NCI-H1694 (cell line): ENCODE data around the gene UQCRQ.
"Not testable (repeated sequence)": the region's sequence is repeated elsewhere in the genome, so short reads cannot be mapped to it uniquely, and the experiment has no call there.

ENCODE experiments used
- DNase-seq: peaks from one replicate; lab custom pipeline; 2025; lab: John Stamatoyannopoulos, UW

UQCRQ gene

DNA sequence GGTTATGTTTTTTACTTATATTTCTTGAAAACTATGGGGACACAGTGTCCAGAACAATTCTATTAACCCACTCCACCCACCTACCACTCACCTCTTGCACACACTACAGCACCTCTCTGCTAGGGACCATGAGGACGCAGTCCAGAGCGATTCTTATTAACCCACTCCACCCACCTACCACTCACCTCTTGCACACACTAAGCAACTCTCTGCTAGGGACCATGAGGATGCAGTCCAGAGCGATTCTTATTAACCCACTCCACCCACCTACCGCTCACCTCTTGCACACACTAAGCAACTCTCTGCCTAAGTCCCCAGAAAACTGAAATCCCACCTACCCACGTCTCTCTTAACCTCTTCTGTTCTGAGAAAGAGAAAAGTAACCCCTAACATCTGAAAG lies 33.8 kb upstream of the UQCRQ start:
- no peak for DNase-seq

DNA sequence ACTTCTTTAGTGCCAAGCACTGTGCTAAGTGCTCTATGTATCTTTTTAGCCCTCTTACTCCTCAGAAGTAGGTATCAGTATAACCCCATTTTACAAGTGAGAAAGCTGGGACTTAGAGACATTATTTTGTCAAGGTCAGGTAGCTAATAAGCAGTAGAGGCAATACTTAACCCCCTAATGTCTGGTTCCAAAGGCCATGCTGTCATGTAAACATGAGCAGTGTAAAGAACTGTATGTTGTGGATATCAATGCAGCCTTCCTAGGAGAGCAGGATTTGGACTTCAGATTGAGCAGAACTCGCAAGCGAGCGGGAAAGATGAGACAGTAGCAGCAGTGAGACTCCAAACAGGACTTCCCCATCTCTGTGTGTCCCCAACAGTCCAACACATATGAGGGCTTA lies 32.4 kb upstream of the UQCRQ start:
- no peak for DNase-seq

DNA sequence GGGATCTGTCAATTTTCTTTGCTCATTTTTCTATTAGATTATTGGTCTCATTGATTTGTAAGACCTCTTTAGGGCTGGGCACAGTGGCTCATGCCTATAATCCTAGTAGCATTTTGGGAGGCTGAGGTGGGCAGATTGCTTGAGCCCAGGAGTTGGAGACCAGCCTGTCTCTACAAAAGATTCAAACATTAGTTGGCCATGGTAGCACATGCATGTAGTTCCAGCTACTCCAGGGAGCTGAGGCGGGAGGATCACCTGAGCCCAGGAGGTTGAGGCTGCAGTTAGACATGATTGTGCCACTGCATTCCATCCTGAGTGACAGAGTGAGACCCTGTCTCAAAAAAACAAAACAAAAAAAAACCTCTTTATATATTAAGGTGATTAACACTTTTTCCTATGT lies 29.6 kb upstream of the UQCRQ start:
- no peak for DNase-seq

DNA sequence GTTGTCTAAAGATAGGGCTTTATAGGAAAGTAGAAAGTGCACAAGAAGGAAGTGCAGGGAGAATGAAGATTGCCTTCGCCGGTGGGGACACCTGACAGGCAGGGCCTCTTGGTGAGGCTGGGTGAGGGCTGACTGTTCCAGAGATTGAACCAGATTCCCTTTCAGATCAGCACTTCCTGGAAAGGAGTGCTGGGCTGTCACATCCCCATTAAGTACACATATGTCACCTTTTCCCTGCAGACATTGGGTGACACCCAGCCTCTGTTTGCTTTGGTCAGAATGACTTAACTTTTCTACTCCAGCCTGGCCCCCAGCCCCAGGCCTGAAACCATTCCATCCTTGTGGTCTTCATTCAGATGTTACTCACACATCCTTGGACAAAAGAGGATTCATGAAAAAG lies 28.6 kb upstream of the UQCRQ start:
- no peak for DNase-seq

DNA sequence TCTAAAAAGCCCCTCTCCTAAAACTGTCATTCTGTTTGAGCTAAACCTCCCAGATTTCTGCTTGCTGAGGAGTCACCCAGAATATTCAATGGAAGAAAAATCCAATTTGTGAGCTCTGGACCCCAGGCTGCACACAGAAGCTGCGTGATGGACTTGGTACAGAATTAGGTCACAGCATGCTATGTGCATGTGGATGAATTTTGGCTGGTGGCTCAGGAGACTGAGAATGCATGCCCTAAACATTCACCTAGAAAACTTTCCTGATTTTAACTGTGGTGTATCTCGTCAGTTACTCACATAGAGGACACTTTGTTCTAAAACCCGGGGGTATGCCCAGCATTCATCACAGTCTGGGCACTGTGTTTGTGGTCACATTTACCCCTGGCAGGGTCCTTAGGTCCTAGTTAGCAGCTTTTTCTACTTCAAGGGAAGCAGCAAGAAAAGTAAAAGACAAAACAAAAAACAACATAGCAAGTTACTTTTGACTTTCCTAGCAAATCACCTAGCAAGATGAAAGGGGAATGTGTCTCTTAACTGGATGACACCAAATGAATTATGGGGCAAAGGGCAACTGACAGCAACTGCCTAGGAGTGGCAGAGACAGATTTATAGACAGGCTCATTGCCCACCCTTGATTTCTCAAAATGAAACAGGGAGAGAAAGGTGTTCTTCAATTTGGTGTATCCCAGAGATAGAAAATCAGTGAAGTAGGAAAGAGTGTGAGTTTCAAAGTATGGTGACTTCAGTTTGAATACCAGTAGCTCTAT lies 27.7 kb upstream of the UQCRQ start:
- DNase-seq = no peak

DNA sequence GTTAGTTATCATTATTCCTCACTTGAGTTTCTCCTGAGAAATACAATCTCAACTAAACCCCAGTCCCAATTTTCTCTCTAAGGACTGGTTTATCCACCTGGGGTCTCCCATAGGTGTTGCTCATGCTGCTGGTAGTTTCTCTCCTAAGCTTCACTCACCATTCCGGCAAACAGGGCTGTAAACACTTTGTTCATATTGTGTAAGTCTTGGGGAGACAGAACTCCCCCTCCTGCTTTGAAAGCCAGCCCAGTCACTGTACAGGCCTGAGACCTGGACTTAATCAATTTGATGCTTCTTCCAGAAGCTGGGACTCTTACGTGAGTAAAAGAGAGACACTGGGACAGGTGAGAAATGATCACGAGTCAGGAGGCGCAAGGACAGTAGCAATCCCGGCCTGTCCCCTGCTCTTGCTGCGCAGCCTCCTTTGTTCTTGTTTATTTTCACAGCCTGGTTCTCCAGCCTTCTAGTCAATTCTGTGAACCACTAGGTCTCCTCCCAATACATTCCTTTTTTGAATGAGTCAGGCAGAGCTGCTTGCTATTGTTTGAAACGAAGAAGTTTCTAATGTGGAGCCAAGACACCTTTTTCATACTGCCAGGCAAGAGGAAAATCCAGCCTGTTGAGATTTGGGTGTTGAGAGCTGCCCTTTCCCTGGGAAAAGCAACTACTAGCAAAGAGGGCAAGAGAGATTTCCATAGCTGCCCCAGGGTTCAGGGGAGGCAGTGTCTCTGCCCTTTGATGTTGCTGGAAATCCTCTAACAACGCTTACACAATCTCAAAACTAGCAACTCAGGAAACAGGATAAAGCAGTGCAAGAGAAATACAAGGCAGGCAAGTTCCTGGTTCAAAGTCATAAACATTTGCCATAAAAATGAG lies 26.8 kb upstream of the UQCRQ start:
- DNase-seq = no peak

DNA sequence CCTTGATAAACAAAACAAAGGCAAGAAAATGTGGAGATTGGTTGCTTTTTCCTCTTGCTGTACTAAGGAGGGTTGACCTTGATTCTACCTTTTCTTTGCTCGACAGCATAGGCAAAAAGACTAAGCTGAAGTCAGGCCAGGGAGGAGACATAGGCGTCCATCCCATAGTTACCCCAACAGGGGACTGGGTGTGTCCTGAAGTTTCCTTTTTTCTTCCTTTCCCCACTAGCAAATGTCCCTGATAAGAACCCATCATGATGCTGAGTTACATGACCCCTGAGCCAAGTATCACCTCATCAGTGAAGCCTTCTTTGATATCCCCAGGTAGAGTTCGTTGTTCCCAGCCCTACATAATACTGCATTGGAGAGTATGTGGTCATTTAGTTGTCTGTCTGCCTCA lies 26.1 kb upstream of the UQCRQ start:
- DNase-seq = no peak

DNA sequence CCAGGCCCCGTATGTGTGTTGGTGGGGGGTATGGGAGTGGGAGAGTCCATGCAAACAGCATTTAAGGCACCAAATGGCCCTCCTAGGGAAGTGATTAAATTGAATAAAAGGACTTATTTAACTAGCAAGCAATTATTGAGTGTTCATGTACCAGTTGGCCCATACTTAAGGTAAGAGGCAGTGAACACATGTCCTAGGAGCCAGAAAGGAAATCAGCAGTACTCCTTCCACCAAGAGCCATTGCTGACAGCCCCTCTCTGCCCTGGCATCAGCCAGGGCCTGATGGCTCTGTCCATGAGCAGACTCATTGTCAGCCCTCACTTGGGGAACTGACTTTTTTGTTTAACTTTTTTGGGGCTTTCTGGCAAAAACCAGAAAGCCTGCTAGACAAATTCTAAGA lies 25.5 kb upstream of the UQCRQ start:
- no peak for DNase-seq

DNA sequence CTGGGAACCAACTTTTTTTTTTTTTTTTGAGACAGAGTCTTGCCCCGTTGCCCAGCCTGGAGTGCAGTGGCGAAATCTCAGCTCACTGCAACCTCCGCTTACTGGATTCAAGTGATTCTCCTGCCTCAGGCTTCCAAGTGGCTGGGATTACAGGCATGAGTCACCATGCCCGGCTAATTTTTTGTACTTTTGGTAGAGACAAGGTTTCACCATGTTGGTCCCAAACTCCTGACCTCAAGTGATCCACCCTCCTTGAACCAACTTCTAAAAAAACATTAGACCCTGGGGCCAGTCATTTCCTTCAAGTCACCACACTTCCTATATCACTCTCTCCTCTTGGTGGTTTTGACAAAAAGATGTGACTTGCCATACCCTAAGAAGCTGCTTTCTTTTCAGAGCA lies 25.1 kb upstream of the UQCRQ start:
- no peak for DNase-seq

DNA sequence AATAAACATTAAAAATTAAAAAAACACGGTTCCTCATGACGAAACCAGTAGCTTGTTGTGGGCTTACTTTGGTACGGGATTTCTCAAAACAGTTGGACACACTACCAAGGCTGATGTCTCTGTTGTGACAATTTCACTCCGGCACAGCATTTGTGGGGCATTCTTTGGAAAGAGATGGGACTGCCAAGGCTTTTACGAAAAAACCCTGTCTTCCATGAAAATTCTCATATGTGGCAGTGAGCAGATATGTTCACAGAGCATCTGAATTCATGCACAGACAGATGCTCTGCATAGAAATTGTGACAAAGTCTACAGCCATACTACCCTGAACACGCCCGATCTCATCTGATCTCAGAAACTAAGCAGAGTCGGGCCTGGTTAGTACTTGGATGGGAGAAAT lies 18.2 kb upstream of the UQCRQ start:
- no peak for DNase-seq

DNA sequence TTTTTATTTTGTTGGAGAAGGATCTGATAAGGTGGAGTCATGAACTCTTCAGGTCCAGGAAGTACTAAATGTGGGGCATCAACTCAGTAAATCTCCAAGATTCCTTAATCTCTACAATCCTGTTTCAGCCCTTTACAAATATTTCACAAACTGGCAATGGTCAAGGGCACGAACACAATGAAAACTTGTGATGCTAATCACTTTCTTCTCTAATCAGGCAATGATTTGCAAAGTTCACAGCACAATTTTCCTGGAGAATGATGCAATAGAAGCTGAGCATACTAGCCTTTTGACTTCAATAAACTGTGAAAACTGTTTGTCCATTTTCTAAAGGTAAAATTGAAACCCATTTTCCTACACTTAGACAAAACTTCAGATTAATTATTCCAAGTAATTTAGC lies 17.1 kb upstream of the UQCRQ start:
- DNase-seq = no peak

DNA sequence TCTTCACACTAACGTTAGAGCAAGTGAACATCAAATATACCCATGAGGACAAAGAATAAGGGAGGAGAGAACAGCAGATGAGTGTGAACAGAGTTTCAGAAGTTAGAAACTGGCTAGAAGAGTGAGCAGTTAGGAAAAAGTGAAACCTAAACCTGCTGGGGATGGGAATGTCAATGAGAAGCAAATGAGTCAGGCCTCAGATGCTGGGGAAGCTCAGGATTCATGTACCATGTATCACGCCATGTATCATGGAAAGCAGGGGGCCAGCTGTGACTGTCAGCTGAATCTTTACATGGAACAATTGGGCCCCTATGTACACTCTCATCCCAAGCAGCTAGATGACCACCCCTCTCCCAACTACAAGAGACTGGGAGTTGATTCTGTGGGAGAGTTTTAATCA lies 16.4 kb upstream of the UQCRQ start:
- no peak for DNase-seq

DNA sequence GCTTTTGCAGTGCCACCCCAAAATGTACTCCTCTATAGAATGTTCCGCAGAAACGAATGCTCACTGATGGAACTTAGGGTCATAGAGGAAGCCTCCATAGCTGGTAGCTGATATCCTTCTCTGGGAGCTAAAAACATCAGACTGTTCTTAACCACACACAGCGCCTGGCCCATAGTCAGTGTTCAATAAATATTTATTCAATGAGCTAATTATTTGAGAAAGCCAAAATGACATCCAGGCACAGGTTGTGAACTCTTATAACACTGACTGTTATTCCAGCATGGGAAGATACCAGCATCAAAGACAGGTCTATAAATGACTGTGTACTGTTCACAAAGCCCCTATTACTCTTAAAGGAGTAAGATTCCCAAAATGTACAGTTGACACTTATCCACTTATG lies 13.1 kb upstream of the UQCRQ start:
- no peak for DNase-seq

DNA sequence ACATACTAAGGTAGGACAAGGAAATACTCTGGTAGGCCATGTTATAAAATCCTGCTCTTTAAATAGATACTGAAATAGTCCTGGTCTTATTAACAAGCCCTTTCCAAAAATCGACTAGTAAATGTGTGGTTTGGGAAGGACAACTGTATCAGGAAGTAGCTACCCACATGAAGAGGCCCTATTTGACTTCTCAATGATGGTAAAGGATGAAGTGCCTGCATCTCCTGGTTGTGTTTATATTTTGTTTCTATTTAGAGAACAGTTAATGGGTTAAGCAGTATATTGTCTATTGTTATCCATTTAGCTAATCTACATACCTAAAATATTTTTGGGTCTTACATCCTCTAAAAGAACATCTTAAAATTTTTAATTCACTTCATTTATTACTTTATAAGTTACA lies 12.7 kb upstream of the UQCRQ start:
- DNase-seq = no peak

DNA sequence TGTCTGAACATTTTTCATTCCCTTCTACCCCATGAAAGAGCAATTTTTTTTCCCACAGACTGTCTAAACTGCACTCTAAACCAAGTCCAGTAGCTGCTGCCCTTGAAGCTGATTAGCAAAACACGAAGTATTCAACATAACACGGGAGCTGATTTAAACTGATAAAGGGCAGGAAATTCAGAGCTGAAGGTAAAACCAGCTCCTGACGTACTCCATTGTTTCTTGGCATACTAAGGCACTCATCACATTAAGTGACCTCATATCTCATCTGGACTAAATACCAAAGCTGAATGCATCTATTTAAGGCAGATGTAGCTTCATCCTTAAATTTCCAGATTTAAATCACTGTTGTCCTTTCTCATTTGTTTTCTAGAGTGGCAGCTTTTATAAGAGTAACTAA lies 12.1 kb upstream of the UQCRQ start:
- no peak for DNase-seq

DNA sequence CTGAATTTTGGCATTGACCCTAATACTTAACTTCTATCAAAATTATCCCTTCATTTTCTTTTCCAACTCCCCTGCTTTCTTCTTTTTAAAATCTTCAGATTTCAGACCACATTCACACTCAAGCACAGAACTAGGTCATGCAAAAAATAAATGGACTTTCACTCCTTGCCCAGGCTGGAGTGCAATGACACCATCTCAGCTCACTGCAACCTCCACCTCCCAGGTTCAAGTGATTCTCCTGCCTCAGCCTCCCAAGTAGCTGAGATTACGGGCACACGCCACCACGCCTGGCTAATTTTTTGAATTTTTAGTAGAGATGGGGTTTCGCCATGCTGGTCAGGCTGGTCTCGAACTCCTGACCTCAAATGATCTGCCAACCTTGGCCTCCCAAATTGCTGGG lies 11.4 kb upstream of the UQCRQ start:
- not testable (repeated sequence) for DNase-seq

DNA sequence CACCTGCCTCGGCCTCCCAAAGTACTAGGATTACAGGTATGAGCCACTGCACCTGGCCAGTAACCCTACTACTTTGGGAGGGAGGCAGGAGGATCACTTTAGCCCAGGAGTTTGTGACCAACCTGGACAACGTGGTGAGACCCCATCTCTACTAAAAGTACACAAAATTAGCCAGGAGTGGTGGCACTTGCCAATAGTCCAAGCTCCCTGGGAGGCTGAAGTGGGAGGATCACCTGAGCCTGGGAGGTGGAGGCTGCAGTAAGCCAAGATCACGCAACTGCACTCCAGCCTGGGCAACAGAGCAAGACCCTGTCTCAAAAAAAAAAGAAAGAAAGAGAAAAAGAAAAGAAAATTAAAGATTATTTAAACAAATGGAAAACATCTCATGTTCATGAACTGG lies 10.4 kb upstream of the UQCRQ start:
- DNase-seq = no peak

DNA sequence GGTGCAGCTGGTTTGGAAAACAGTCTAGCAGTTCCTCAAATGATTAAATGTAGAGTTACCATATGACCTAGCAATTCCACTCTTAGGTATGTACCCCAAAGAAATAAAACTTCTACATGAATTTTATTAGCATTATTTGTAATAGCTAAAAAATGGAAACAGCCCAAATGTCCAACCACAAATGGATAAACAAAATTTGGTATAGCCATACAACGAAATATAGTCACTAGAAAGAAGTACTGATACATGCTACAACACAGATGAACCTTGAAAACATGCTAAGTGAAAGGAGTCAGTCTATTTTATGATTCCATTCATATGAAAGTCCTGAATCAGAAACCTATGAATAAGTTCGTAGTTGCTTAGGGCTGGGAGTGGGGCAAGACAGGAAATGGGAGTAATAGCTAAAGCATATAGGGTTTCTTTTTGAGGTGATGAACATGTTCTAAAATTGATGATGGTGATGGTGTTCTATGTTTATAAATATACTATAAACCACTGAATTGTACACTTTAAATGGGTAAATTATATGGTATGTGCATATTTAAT lies 6.5 kb upstream of the UQCRQ start:
- DNase-seq = no peak

DNA sequence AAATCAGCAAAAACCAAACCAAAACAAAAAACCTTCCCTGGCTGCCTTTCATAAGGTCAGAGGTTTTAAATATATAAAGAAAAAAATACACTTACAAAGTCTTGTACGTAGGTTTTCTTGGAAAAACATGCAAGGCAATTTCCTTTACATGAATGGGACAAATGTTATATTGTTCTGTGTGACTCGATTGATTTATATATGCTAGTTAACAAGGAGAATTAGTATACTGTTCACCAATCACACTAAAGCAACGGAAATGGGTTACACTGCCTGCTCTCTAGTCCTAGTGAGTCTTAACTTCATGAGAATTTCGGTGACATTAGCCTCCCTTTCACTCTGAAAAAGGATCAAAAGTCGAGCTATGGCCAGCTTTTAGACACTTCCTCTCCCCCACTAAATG lies 5.7 kb upstream of the UQCRQ start:
- DNase-seq = no peak

DNA sequence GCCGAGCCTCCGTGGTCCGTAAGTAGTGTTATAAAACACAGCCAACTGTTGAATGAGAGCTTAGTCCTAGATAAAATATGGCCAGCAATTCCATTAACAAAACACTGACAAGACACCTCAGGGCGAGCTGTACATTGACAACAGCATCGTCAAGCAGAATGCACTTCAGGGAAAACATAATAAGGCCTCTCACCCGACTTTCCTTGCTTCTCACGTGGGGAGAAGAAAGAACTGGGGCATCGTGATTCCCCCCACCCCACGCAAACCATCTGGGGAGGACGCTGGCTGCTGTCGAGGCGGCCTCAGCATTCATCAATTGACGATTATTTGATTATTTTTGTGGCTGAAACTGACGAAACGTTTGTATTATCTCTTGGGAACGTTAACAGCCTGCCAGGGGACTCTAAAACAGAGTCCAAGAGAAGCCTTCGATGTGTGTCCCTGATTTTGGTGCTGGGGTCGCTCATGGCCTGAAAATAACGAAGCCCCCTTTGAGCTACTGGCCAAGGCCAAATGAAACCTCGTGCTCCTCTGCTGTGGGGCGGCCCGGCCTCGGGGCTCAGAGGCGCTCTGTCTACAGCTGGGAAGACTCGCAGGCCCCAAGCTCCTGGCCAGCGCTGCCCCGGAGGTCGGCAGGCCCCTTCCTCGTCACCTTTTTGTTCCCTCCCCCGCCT lies 637 bp upstream of the UQCRQ start:
- DNase-seq = no peak

DNA sequence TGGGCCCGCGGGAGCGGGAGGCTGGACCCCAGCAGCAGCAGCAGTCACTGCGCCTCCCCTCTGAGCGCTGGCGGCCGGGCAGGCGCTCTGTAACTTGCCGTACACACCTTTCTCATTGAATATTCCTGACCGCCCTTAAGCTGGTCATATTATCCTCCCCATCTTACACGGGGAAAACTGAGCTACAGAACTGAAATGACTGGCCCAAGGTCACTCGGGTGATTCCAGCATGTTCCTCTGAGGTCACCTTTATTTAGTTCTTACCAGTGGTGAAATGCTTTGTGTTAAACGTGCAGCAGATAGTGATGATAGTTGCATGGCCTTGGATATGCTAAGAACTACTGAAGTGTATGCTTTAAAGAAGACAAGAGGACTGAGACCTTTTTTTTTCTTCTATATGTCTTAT lies 607 bp downstream of the UQCRQ start:
- no peak for DNase-seq

DNA sequence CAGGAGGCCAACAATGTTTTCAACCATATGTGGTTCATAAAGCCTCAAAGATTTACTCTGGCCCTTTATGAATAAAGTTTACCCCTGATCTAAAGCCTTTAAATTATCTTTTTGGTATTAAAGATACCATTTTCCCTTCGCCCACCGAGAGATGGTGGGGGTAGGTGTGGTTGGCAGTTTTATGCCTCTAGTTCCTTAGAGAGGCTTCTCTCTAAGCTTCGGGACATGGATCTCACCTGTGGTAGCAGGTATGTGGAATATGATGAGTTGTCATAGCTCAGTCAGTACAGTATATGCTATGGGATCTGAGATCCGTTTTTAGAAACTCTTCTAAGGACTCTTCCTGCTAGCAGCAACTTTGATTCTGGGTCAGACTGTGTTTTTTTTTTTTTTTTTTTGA lies 2.3 kb downstream of the UQCRQ start:
- no peak for DNase-seq

DNA sequence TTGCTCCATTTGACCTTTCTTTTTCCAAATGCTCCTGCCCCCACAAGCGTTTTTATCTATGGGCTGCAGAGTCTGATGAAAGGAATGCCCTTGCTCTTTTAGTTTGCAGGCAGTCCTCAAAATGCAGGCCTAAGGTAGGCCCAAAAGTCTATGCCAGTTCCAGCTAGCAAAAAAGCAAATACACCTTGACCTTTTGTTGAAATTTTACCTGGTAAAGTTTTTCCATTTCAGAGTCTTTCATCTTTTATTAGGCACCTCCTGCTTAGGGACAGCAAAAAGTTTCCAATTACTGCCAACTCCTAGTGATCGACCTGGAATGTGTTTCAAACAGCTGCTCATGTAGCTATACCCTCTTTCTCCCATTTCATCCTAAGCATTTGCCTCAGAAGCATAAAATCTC lies 4.4 kb downstream of the UQCRQ start:
- DNase-seq = no peak
